Testis (tissue), 2 donors: ENCODE results near the gene CCNF.

Source experiments
- POLR2A ChIP-seq: fragments of 450-650 bp; IDR thresholded peaks from one replicate; pipeline ENCODE4 v1.6.1; 2017; ENCODE audit warnings: antibody characterized with exemption, mild to moderate bottlenecking, moderate library complexity
- TF ChIP-seq, protein P1 (sequence below), 3 experiments: fragments of 450-650 bp in 2 of 3; fragments of 200-600 bp in 1 of 3; sonication (generic) in 1 of 3; IDR thresholded peaks; one replicate each; pipeline ENCODE4 v1.5.1; 2016 to 2019; ENCODE audit warnings: antibody characterized with exemption in 3 of 3, mild to moderate bottlenecking in 2 of 3, moderate library complexity in 1 of 3

DNA sequence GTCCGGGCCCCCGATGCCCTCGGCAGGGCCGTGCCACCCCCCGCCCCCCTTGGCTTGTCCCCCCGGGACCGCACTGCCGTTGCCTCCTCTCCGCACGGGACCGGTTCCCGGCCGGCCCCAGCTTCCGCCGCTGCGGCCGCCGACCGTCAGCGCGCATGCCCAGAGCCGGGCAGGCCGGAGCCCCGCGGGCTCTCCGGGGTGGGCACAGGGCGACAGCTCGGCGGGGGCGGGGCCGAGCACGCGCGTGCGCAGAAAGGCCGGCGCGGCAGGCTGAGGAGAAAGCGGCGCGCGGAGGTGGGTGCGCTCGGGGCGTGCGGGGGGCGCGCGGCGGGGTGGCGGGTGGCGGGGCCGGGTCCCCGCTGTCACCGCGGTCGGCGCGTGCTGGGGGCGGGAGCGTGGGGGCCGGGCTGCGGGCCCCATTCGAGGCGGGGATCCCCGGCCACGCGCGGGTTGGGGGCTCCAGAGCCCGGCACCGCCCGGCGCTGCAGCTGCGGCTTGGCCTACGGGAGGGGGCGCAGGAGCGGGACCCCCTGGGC lies 45.7 kb downstream of the CCNF start, which contains the start of gene TBC1D24:
- TF ChIP-seq POLR2A: no peak
- TF ChIP-seq, protein P1, sequence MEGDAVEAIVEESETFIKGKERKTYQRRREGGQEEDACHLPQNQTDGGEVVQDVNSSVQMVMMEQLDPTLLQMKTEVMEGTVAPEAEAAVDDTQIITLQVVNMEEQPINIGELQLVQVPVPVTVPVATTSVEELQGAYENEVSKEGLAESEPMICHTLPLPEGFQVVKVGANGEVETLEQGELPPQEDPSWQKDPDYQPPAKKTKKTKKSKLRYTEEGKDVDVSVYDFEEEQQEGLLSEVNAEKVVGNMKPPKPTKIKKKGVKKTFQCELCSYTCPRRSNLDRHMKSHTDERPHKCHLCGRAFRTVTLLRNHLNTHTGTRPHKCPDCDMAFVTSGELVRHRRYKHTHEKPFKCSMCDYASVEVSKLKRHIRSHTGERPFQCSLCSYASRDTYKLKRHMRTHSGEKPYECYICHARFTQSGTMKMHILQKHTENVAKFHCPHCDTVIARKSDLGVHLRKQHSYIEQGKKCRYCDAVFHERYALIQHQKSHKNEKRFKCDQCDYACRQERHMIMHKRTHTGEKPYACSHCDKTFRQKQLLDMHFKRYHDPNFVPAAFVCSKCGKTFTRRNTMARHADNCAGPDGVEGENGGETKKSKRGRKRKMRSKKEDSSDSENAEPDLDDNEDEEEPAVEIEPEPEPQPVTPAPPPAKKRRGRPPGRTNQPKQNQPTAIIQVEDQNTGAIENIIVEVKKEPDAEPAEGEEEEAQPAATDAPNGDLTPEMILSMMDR (IDR thresholded peaks at IDR 0.05): no peak
